HG03103 (cell line): Measurements from ENCODE around the gene MINDY4.
A peak's percentile ranks its signal among the peaks of the same experiment; 100 is the strongest.

Experiments
- ATAC-seq: cut with Tn5 transposase; IDR thresholded peaks from one replicate; pipeline ENCODE4 v1.9.1; 2021; ENCODE audit warnings: low read depth; ENCODE audit not compliant: unreplicated experiment

Gene MINDY4

DNA sequence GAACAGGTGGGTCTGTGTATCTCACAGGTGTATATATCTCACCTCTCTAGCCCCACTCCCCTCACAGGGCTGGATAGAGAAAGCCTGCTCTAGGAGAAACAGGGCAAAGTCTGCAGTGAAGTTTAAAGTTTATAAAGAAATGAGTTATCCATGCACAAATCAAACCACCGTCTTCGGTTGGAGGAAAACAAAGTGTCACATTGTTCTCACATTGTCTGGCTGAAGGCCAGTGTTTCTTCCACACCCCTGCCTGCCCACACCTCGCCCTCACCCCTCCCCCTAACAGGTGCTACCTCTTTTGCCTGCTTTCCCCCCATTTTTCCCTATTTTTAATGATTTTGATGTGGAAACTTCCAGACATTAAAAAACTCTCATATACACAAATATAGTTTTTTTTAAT is 166.2 kb downstream of the MINDY4 start:
- ATAC-seq, result no peak

- ATAC-seq, result peak; percentile 76
Measured at GRCh38 chr7:30938435-30939316, 167.5 kb downstream of the MINDY4 start.

DNA sequence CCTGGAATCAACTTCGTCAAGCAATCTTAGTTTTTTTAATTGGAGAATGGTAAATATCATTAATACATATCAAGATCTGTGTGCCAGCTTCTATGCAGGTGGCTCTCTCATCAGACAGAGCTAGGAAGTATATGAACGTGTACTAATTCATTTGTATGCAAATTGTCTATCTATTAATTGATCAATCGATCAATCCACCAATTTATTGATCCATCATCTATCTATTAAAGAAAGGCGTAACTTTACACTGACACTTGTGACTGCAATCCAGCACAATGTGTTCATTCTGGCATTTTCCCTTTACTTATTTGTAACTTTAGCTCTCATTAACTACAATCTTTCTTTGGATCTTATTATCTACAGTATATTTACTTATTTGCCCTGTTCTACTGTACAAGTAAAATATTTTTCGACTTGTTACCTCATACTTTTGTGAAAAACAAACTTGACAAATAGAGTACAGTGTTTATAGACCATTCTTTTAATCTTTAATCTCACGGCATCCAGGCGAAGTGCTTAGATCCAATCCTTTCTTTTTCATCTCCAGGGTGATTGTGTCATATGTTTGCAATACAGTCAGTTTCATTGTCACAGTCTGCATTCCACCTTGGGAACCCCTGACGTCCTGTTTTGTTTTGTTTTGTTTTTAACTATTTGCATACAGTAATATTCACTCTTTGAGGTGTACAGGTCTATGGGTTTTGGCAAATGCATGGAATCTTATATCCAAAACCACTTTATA is 170.5 kb downstream of the MINDY4 start:
- no peak for ATAC-seq
